Activated T-cell treated with anti-CD3 and anti-CD28 coated beads, Interleukin-2, amount 50 U/mL, for 24 hours (primary cell): Measurements from ENCODE around the gene HOXB6.

ENCODE experiments used
- DNase-seq: peaks from one replicate; pipeline ENCODE4 v3.0.0-alpha.2; 2020
- H3K27ac Mint-ChIP-seq: 2 replicates; pipeline ENCODE4 v1.8.0; 2020; ENCODE audit warnings: mild to moderate bottlenecking, mixed read lengths
- H3K27me3 Mint-ChIP-seq: 2 replicates; pipeline ENCODE4 v1.8.0; 2020; ENCODE audit warnings: mixed read lengths
- H3K36me3 Mint-ChIP-seq: 2 replicates; pipeline ENCODE4 v1.8.0; 2020; ENCODE audit warnings: low read depth, mixed read lengths
- H3K4me1 Mint-ChIP-seq: 2 replicates; pipeline ENCODE4 v1.8.0; 2020; ENCODE audit warnings: low read depth, mixed read lengths
- H3K4me3 Mint-ChIP-seq: 2 replicates; pipeline ENCODE4 v1.8.0; 2020; ENCODE audit warnings: mild to moderate bottlenecking, moderate library complexity, mixed read lengths
- H3K9me3 Mint-ChIP-seq: 2 replicates; pipeline ENCODE4 v1.8.0; 2020; ENCODE audit warnings: mixed read lengths

Gene HOXB6

DNA sequence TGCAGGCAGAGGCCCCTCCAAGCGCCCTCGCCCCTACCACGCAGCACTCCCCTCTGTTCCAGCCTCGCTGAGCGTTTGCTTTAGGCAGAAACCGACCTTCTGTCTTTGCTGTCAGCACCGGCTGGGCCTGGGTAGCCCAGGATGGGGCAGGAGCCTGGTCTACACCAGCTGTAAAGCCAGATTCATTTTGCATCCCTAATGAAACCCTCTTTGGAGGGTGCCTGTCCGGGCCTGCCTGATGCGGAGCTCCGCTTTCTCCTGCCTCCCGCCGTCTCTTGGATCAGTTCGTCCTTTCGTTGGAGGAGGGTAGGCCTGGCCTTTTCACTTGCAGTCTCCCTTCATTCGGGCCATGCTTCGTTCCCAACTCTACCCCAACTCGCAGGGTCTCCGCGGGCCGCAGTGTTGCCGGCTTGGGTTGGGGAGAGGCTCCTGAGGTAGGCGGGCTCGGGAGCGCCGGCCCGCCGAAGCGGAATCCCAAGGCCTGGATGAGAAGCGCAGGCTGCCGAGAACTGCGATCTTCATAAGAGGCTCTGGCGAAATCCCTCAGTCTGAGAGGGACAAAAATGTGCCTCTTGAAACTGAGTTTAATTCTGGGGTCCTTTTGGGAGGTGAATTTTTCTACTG is 15.2 kb upstream of the HOXB6 start:
- Mint-ChIP-seq H3K27ac (peak overlapping the region; percentile 7), H3K36me3 (no peaks in the 10 kb centered on the region), H3K9me3 (no peaks in the 10 kb centered on the region), H3K4me1 (peaks cover 29% of the 10 kb centered on the region), H3K27me3 (peaks cover 97% of the 10 kb centered on the region), H3K4me3 (no peak overlapping the region)
- no peak for DNase-seq

DNA sequence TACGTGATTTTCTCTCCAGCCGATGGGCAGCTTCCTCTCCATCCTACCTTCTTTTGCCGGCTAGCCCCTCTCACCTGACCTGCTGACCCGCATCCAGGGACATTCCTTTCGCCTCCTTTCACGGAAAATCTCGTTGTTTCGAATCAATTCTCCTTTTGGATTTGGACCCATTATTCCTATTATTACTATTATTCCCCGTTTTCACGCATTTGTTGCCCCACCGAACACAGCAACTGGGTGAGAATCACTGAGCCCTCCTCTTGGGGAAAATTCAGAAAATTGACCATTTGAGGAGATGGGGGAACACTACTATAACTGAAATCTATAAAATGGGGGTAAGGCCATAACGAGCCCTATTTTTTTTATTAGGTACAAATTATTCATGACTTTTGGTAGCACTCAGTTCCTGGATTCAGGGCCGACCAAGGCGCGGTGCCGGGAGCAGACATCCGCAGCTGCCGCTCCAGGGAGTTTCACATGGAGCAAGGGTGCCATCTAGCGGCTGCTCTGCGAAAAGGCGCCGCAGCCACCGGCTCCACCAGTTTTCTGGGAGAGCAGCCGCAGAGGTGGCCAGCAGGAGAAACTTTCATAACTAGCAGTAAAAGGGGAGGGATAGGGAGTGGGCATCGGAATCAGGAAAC is 13.6 kb upstream of the HOXB6 start:
- Mint-ChIP-seq H3K36me3 (no peaks in the 10 kb centered on the region), H3K27ac (peak overlapping the region; percentile 38), H3K4me1 (peaks cover 40% of the 10 kb centered on the region), H3K27me3 (peaks cover 99% of the 10 kb centered on the region), H3K9me3 (no peaks in the 10 kb centered on the region), H3K4me3 (peak overlapping the region; percentile 15)
- peak; percentile 90 for DNase-seq

DNA sequence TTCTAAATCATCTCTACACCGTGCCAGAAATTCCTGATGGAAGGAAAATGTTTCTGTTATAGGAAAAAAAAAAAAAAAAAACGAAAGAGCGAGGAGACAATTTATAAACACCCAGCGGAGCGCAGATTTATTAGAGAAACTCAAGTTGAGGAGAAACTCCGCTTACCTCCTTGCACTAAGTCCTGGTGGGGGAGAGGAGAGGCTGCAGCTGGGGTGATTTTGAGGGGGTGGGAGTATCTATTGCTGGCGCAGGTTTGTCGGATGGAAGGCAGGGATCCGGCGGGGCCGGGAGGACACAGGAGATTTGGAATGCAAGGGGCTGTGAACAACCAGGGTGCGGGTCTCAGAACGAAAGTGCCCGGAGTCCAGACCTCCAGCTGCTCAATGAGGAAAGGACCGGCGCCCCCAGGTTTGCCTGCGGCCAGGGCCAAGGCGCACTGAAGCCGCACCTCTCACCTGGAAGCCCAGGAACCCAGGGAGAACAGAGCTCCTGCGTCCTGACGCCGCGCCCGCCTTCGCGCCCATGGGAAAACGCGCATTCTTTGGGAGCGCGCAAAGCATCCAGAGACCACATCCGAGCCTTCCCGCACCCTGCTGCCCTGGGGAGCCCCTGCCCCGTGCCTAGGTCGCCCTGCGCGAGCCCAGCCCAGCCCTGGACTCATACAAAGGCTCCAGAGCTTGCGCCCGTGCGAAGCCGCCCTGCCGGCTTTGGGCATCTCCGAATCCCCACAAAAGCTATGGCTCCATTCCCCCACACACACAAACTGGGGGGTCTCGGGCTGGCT is 12.9 kb upstream of the HOXB6 start:
- H3K9me3 Mint-ChIP-seq: no peaks in the 10 kb centered on the region
- no peak overlapping the region for H3K27ac Mint-ChIP-seq
- DNase-seq: no peak
- H3K27me3 Mint-ChIP-seq: peaks cover 97% of the 10 kb centered on the region
- peaks cover 43% of the 10 kb centered on the region for H3K4me1 Mint-ChIP-seq
- H3K4me3 Mint-ChIP-seq: no peak overlapping the region
- H3K36me3 Mint-ChIP-seq: no peaks in the 10 kb centered on the region

DNA sequence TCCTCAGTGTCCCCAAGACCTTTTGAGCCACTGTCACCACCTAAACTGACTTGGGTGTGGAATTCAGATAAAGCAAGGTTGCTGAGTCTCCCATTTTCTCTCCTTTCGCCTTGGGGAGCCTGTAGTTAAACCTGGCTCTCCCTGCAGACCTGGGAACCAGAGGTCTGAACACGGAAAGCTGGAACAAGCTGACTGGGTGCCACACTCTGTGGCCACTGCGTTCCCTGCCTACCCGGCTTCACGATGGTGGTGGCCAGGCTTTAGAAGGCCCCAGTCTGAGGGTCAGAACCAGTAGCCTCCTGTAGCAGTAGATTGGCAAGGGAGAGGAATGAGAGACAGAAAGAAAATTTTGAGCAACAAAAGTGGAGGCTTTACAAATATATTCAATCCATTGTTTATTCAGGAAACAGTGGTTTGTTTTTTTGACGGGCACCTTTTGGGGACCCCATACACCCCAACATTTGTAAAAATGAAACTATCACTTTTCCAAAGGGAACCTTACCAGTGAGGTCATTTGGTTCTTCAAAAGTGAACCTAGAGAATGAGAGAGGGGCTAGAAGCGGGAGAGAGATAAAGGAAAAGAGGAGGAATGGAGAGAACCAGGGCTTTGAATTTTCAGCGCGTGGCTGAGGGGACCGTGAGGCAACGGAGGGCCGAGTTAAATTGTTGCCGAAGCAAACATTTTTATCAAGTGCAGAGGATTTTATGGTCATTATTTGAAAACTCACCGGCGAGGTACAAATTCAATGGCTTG is 12.1 kb upstream of the HOXB6 start:
- Mint-ChIP-seq H3K4me3 (no peak overlapping the region), H3K27me3 (peaks cover 95% of the 10 kb centered on the region), H3K9me3 (no peaks in the 10 kb centered on the region), H3K27ac (no peak overlapping the region), H3K36me3 (no peaks in the 10 kb centered on the region), H3K4me1 (peaks cover 49% of the 10 kb centered on the region)
- no peak for DNase-seq

DNA sequence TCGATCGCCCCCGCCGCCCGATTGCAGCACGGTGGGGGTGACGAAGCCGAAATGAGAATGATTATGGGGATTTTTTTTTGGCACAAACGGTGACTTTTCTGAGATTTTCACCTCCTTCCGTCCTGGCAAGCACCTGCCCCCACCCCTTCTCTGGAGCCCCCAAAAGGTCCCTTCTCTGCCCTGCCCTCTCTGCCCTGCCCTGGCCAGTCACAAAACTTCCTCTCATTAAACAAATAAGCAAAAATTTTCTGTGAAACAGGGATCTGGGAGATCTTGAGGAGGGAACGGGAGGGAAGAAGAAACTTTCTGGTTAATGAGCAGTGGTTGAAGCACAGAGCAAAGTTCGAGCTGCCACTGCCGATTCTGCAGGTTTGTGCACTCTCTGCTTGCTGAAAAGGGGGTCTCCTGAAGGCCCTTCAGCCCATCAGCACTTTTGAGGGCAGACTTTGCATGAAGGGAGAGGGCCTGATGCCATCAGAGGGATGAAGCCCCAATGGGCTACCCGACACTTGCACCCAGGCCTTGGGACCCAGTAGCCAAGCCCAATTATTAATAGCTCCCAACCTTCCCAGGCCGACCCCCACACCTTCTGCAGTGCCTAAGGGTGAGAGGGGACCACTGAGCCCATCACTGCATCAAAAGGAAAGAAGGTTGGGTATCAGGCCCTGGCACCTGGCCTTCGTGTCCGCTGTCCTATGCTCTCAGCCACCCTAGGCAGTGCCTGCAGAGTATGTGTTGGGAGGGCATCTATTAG is 11.4 kb upstream of the HOXB6 start:
- no peak for DNase-seq
- no peak overlapping the region for H3K4me3 Mint-ChIP-seq
- H3K9me3 Mint-ChIP-seq: no peaks in the 10 kb centered on the region
- H3K36me3 Mint-ChIP-seq: no peaks in the 10 kb centered on the region
- no peak overlapping the region for H3K27ac Mint-ChIP-seq
- H3K27me3 Mint-ChIP-seq: peaks cover 95% of the 10 kb centered on the region
- peaks cover 56% of the 10 kb centered on the region for H3K4me1 Mint-ChIP-seq

DNA sequence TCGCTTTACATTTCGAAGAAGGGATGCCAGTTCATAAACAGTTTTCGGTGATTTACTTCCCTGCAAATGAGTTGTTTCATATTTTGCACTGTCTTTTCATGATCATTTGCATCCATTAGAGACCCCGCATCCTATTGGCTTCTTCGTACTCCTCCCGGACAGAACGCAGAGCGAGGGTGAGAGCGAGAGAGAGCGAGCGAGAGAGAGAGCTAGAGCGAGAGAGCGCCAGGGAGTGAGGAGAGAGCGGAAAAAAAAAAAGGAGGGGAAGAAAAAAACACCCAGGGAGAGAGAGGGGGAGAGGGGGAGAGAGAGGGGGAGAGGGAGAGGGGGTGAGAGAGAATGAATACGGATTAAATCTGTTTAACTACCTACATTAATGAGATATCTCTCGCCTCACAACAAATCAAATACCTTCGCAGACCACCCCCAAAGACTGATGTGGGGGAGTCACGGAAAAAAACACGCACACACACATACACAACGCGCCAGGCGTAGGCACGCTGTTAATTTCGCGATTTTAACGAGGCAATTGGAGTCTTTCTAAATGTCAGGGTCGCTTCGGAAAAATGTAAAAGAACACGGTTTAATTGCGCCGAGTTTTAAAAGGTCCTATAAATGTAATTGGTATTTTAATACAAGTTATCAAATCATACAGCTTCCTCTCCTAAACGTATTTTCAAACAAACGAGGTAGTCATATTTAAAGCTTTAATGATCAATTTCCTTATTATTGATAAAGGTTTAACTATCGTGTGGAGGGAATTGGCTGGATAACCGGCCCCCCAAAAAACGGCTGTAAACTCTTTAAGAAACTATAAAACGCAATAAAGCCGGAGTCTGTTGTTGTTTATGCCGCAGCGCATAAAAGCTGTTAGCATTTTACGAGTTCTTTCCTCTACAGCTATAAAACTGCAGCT is 10.5 kb upstream of the HOXB6 start, which contains the start of gene HOXB8:
Gene HOXB8, minus strand, starts transcription at position 246 of the 916 bp plus-strand sequence. CDS start 588 bp downstream, outside the sequence.
- Mint-ChIP-seq H3K36me3 (no peaks in the 10 kb centered on the region), H3K27ac (peak within 1 kb of the TSS; percentile 42), H3K4me3 (peak within 1 kb of the TSS; percentile 60), H3K4me1 (peaks cover 62% of the 10 kb centered on the region), H3K9me3 (no peaks in the 10 kb centered on the region), H3K27me3 (peaks cover 93% of the 10 kb centered on the region)
- DNase-seq: no peak

DNA sequence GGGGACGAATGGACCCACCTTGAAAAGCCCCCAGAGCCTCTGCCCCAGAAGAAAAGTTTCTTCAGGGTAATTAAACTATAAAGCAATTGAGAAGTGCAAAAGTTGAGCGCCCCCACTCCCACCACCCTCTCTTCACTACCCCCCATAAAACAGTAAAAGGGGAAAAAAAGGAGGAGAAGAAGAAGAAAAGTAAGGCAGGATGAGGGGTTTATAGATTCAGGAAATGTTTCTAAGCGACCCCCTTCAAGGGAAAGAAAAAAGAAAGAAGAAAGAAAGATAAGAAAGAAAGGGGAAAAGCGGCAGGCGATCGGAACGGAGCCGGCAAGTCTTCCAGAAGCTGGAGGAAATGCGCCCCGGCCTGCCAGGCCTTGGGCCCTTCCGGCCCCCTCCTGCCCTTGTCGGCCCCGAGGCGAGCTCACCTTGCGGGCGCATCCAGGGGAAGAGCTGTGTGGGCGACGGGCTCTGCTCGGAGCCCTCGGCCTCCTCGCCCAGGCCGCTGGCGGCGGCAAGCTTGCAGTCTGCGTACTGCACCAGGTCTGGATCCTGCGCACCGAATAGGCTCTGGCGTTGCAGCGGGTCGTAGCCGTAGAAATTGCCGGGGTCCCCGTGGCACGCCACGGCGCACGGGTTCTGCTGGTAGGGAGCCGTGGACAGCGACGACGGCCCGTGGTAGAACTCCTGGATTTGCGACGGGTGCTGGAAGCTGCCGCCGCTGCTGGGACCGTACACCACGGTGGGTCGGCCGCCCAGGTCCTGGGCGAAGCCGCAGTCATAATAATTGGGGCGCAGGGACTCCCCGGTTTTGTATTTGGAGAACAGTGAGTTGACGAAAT is 9.3 kb upstream of the HOXB6 start:
- H3K4me3 Mint-ChIP-seq: peak overlapping the region; percentile 60
- H3K9me3 Mint-ChIP-seq: no peaks in the 10 kb centered on the region
- peak overlapping the region; percentile 15 for H3K27ac Mint-ChIP-seq
- DNase-seq: peak; percentile 65
- H3K27me3 Mint-ChIP-seq: peaks cover 92% of the 10 kb centered on the region
- peaks cover 58% of the 10 kb centered on the region for H3K4me1 Mint-ChIP-seq
- no peaks in the 10 kb centered on the region for H3K36me3 Mint-ChIP-seq

DNA sequence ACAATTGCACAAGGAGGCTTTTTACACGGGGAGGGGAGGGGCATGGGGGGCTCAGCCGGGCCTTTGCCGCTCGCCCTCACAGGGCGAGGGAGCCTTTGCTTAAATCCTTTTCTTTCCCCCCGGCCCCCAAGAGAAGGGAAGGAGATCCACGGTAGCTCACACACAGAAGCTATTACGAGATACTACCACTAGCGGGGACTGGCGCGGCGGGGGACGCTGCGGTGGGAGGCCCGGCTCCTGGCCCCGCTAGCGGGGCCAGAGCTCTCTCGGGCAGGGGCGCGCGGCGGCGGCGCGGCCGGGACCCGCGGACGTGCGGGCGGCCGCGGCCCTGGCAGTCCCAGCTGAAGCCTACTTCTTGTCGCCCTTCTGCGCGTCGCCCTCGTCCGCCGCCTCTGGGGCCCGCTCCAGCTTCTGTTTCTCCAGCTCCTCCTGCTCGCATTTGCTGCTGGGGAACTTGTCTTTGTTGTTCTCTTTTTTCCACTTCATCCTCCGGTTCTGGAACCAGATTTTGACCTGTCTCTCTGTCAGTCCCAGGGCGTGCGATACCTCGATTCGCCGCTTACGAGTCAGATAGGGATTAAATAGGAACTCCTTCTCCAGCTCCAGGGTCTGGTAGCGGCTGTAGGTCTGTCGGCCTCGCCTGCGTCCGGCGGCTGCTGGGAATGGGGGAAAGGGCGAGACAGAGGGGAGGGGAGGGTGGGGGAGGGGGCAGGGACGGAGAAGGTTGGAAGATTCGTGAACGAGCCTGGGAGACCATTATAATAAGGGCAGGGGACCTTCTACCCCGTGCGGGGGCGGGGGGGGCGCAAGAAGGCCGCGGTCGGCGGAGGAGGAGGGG is 8.3 kb upstream of the HOXB6 start:
- Mint-ChIP-seq H3K9me3 (no peaks in the 10 kb centered on the region), H3K4me3 (peak overlapping the region; percentile 76), H3K27ac (peak overlapping the region; percentile 76), H3K4me1 (peaks cover 50% of the 10 kb centered on the region), H3K27me3 (peaks cover 90% of the 10 kb centered on the region), H3K36me3 (no peaks in the 10 kb centered on the region)
- DNase-seq: peak; percentile 70

DNA sequence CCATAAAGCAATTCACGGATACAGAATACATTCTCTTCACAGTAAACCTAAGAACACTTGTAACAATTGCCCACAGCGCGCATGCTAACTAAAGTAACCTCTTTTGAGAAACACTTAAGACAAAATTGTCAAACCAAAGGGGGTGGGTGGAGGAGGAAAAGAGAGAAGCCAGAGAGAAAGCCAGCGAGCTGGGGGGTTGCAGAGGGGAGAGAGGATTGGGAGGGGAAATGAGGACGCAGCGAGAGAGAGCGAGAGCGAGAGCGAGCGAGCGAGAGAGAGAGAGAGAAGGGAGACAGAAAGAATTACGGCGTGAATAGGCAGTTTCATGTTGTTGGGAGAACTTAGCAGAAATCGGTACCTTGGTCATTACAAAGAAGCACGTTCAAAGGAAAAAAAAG is 7.7 kb upstream of the HOXB6 start:
- Mint-ChIP-seq H3K27ac (peak overlapping the region; percentile 17), H3K9me3 (no peaks in the 10 kb centered on the region), H3K4me1 (peaks cover 46% of the 10 kb centered on the region), H3K4me3 (peak overlapping the region; percentile 70), H3K27me3 (peaks cover 89% of the 10 kb centered on the region), H3K36me3 (no peaks in the 10 kb centered on the region)
- no peak for DNase-seq

DNA sequence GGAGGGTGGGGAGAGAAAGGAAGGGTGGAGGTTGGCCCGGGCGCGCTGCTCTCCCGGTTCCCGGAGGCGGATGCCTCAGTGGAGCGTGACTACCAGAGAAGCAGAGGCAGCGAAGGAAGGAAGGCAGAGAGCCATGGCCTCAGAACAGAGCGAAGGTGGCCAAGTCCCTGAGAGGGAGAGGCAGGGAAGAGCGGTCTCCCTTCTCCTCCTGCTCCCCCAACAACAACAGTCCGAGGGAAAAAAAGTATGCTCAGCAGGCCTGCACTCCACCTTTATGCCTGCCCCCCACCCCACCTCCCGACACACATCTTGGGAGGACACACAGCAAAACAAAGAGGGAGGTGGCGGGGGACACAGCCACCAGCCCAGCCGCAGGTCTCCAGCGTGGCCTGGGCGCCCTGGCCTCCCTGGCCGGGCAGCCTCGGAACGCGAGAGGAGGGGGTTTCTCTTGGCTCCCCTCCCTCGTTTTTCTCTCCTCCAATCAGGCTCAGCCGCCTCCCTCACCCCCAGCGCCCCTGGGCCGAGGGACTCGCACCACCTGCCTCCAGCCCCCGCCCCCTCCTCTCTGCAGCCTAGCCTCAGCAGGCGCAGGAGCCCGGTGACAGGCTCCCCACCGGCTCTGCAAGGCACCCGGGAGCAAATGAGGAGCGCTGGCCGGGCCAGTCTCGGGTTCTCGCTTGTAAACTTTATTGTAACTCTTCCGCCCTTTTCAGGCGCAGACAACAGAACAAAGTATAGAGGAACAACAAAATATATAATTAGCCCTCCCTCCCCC is 7.1 kb upstream of the HOXB6 start:
- peak overlapping the region; percentile 83 for H3K4me3 Mint-ChIP-seq
- DNase-seq: no peak
- H3K36me3 Mint-ChIP-seq: no peaks in the 10 kb centered on the region
- H3K27ac Mint-ChIP-seq: peak overlapping the region; percentile 67
- peaks cover 89% of the 10 kb centered on the region for H3K27me3 Mint-ChIP-seq
- H3K9me3 Mint-ChIP-seq: no peaks in the 10 kb centered on the region
- H3K4me1 Mint-ChIP-seq: peaks cover 44% of the 10 kb centered on the region

DNA sequence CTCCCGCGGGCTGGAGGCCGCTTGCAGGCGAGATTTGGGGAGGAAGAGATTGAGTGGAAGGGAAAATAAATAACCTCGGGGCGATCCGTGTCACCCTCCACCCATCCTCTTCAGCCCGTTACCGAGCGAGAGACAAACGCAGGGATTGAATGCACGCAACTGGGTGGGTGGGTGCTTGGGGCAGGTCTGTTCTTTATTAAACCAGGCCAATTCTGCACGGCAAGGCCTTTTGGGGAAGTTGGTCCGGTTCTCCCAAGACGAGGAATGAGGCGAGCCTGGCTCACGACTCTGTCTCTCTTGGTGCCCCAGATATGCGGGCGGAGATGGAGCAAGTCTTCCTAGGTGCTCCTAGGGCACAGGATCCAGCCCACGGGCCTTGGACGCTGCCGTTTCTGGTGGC is 6.4 kb upstream of the HOXB6 start:
- peaks cover 89% of the 10 kb centered on the region for H3K27me3 Mint-ChIP-seq
- peaks cover 44% of the 10 kb centered on the region for H3K4me1 Mint-ChIP-seq
- DNase-seq: no peak
- H3K27ac Mint-ChIP-seq: peak overlapping the region; percentile 71
- no peaks in the 10 kb centered on the region for H3K36me3 Mint-ChIP-seq
- peak overlapping the region; percentile 83 for H3K4me3 Mint-ChIP-seq
- H3K9me3 Mint-ChIP-seq: no peaks in the 10 kb centered on the region
